GM12864 (cell line): Measurements from ENCODE around the gene VPS4A.

ENCODE experiments used
- DNase-seq: peaks from one replicate; pipeline ENCODE4 v3.0.0-alpha.2; 2011; ENCODE audit warnings: low read depth
- H3K4me3 ChIP-seq: 2 replicates; pipeline ENCODE4 v1.5.1; 2011; ENCODE audit warnings: mild to moderate bottlenecking, low read depth, low read length, control low read depth
- CTCF ChIP-seq: IDR thresholded peaks from 2 replicates; pipeline ENCODE4 v1.5.1; 2011; ENCODE audit warnings: low read depth, mild to moderate bottlenecking, moderate library complexity, low read length, control low read depth, inconsistent platforms; ENCODE audit errors: missing control alignments

VPS4A gene

GRCh38 chr16:69307091-69307490 is 4.1 kb upstream of the VPS4A start:
- no peak for TF ChIP-seq CTCF
- DNase-seq, result no peak
- H3K4me3 ChIP-seq, result no peak overlapping the region

- TF ChIP-seq CTCF, result no peak
- no peak for DNase-seq
- no peak overlapping the region for H3K4me3 ChIP-seq
Observed at GRCh38 chr16:69307856-69308255, 3.3 kb upstream of the VPS4A start.

GRCh38 chr16:69309316-69309715 is 1.8 kb upstream of the VPS4A start:
- DNase-seq, result no peak
- H3K4me3 ChIP-seq, result no peak overlapping the region
- TF ChIP-seq CTCF, result no peak

- TF ChIP-seq CTCF, result peak; percentile 23
- H3K4me3 ChIP-seq, result peak overlapping the region; percentile 81
- DNase-seq, result no peak
Observed at GRCh38 chr16:69311533-69312387, 610 bp downstream of the VPS4A start.

GRCh38 chr16:69313469-69313868 is 2.3 kb downstream of the VPS4A start:
- no peak for DNase-seq
- no peak for TF ChIP-seq CTCF
- no peak overlapping the region for H3K4me3 ChIP-seq

GRCh38 chr16:69314534-69314933 is 3.4 kb downstream of the VPS4A start:
- no peak for DNase-seq
- TF ChIP-seq CTCF, result no peak

More at GRCh38 chr16:69314534-69314933, 3.4 kb downstream of the VPS4A start:
- H3K4me3 ChIP-seq, result no peak overlapping the region
